Mononuclear cell (primary cell): ENCODE results near the gene STARD10. TPM values are rescaled to one million over a fixed set of nuclear protein-coding genes. Genes with fewer than 3 reads are reported as not detected.

Experiments
- H3K27me3 ChIP-seq: 2 replicates; pipeline ENCODE4 v1.6.0; 2011; ENCODE audit warnings: low read length, control low read depth; ENCODE audit not compliant: insufficient read depth
- H3K4me1 ChIP-seq: 2 replicates; pipeline ENCODE4 v1.5.1; 2011; ENCODE audit warnings: mild to moderate bottlenecking, low read length, control low read depth; ENCODE audit not compliant: insufficient read depth
- H3K4me3 ChIP-seq: 2 replicates; pipeline ENCODE4 v1.5.1; 2011; ENCODE audit warnings: mild to moderate bottlenecking, low read length, moderate library complexity
- H3K9me3 ChIP-seq: 2 replicates; pipeline ENCODE4 v1.5.1; 2011; ENCODE audit warnings: low read depth, mild to moderate bottlenecking, control low read depth, low read length
- total RNA-seq: library from RNA; depleted of rRNA; stranded (reverse); fragments of >200 nt; gene quantifications from one replicate; pipeline ENCODE4 v1.2.3, GENCODE V29; 2012

Gene STARD10
- total RNA-seq, 1 donor = 10.2 TPM

- Histone ChIP-seq H3K4me1 (peaks cover 13% of the 10 kb centered on the region), H3K9me3 (no peaks in the 10 kb centered on the region)
These were observed 20.6 kb downstream of the STARD10 start for GRCh38 chr11:72773291-72773690.

GRCh38 chr11:72772059-72772458 is 21.8 kb downstream of the STARD10 start:
- Histone ChIP-seq H3K9me3 (no peaks in the 10 kb centered on the region), H3K4me1 (peaks cover 9% of the 10 kb centered on the region), H3K27me3 (no peaks in the 10 kb centered on the region), H3K4me3 (no peak overlapping the region)

More at GRCh38 chr11:72773291-72773690, 20.6 kb downstream of the STARD10 start:
- no peak overlapping the region for H3K4me3 ChIP-seq
- H3K27me3 ChIP-seq = no peaks in the 10 kb centered on the region

GRCh38 chr11:72771507-72771906 is 22.3 kb downstream of the STARD10 start:
- Histone ChIP-seq H3K4me1 (peaks cover 3% of the 10 kb centered on the region), H3K9me3 (no peaks in the 10 kb centered on the region), H3K27me3 (no peaks in the 10 kb centered on the region), H3K4me3 (no peak overlapping the region)

GRCh38 chr11:72770799-72771198 is 23.0 kb downstream of the STARD10 start:
- Histone ChIP-seq H3K27me3 (no peaks in the 10 kb centered on the region), H3K4me3 (no peak overlapping the region), H3K9me3 (no peaks in the 10 kb centered on the region), H3K4me1 (no peaks in the 10 kb centered on the region)

GRCh38 chr11:72769680-72770079 is 24.2 kb downstream of the STARD10 start:
- H3K9me3 ChIP-seq = no peaks in the 10 kb centered on the region
- H3K4me1 ChIP-seq = no peaks in the 10 kb centered on the region
- H3K27me3 ChIP-seq = no peaks in the 10 kb centered on the region

GRCh38 chr11:72768581-72768980 is 25.3 kb downstream of the STARD10 start:
- no peak overlapping the region for H3K4me3 ChIP-seq
- no peaks in the 10 kb centered on the region for H3K4me1 ChIP-seq
- H3K27me3 ChIP-seq = no peaks in the 10 kb centered on the region
- no peaks in the 10 kb centered on the region for H3K9me3 ChIP-seq

More at GRCh38 chr11:72769680-72770079, 24.2 kb downstream of the STARD10 start:
- H3K4me3 ChIP-seq = no peak overlapping the region

GRCh38 chr11:72767203-72768062 is 26.4 kb downstream of the STARD10 start:
- H3K27me3 ChIP-seq = no peaks in the 10 kb centered on the region
- H3K4me1 ChIP-seq = peaks cover 5% of the 10 kb centered on the region
- H3K4me3 ChIP-seq = no peak overlapping the region
- no peaks in the 10 kb centered on the region for H3K9me3 ChIP-seq

- Histone ChIP-seq H3K27me3 (no peaks in the 10 kb centered on the region), H3K9me3 (no peaks in the 10 kb centered on the region), H3K4me3 (no peak overlapping the region), H3K4me1 (peaks cover 5% of the 10 kb centered on the region)
These were observed 27.5 kb downstream of the STARD10 start for GRCh38 chr11:72766152-72766902.

- no peak overlapping the region for H3K4me3 ChIP-seq
- H3K27me3 ChIP-seq = no peaks in the 10 kb centered on the region
- H3K4me1 ChIP-seq = peaks cover 12% of the 10 kb centered on the region
- no peaks in the 10 kb centered on the region for H3K9me3 ChIP-seq
These were observed 29.3 kb downstream of the STARD10 start for GRCh38 chr11:72764503-72764902.

GRCh38 chr11:72763823-72764222 is 30.0 kb downstream of the STARD10 start:
- Histone ChIP-seq H3K4me3 (no peak overlapping the region), H3K4me1 (peaks cover 12% of the 10 kb centered on the region), H3K9me3 (no peaks in the 10 kb centered on the region), H3K27me3 (no peaks in the 10 kb centered on the region)

GRCh38 chr11:72762641-72763304 is 31.1 kb downstream of the STARD10 start:
- H3K4me3 ChIP-seq = no peak overlapping the region
- H3K27me3 ChIP-seq = no peaks in the 10 kb centered on the region
- peaks cover 12% of the 10 kb centered on the region for H3K4me1 ChIP-seq
- no peaks in the 10 kb centered on the region for H3K9me3 ChIP-seq

- Histone ChIP-seq H3K4me1 (peaks cover 12% of the 10 kb centered on the region), H3K4me3 (no peak overlapping the region), H3K27me3 (no peaks in the 10 kb centered on the region), H3K9me3 (no peaks in the 10 kb centered on the region)
These were observed 33.1 kb downstream of the STARD10 start for GRCh38 chr11:72760539-72761405.

- Histone ChIP-seq H3K27me3 (no peaks in the 10 kb centered on the region), H3K4me1 (peaks cover 12% of the 10 kb centered on the region), H3K9me3 (no peaks in the 10 kb centered on the region), H3K4me3 (no peak overlapping the region)
These were observed 34.3 kb downstream of the STARD10 start for GRCh38 chr11:72759468-72759985.

- no peak overlapping the region for H3K4me3 ChIP-seq
- H3K27me3 ChIP-seq = no peaks in the 10 kb centered on the region
- H3K9me3 ChIP-seq = no peaks in the 10 kb centered on the region
- H3K4me1 ChIP-seq = peaks cover 12% of the 10 kb centered on the region
These were observed 35.0 kb downstream of the STARD10 start for GRCh38 chr11:72758690-72759389.
